Measurements from ENCODE around the gene ZNF609.

Gene ZNF609

DNA sequence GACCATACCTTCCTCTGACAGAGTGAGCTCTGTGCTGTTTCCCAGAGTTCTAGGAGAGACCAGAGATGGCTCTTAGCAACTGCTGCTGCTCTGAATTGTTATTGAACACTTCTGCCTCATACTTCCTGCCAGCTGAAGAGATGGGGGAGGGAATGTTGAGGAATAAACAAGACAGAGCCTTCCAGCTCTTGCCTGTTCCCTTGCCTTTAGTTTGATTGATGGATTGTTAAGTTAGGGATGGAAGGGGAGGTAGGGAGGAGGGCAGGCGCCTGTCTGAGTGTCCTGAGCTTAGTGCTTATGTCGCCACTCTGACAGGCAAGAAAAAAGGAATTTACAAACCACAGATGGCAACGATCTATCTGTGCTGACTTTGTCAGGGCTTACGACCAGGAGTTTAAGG is 42.8 kb downstream of the ZNF609 start:
- no peak for DNase-seq

DNA sequence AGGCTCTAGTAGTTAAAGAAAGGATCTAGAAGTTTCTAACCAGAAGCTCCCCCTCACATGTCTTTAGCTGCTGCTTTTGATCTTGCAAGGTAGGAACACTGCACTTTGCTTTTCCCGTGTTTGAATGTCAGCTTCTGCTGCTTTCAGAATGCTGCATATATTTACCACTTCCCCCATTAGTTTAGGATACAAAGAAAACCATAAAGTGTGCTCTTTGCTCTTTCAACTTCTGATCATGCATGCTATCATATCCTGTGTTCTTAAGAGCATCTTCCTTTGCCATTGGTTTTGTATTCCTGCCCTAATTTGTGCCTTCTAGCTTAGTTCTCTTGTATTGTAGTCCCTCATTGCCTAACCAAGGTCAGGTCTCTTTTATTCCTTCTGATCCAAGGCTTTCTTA is 43.3 kb downstream of the ZNF609 start:
- no peak for DNase-seq

DNA sequence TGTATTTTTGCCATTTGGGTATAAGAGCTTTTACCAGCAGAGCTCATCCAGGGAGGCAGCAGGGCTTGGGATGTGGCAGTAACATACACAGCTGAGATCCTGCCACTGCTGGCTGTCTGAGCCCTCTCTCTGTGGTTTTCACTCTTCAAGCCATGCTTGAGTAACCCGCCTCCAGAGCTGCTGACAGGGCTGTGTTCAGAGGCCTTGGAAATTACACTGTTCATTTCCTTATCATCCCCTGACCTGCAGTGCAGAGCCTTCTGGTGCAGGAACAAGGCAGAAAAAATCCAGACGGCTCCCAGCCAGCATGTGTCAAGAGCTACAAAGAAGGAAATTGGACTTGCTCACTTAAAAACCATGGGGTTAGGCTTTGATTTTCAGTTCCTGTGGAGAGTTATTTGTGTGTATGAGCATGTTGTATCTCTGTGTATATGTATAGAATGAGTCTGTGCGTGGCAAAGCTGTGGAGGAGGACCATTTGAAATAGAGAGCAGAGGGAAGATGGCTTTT is 47.0 kb downstream of the ZNF609 start:
- no peak for DNase-seq

- DNase-seq: no peak
Observed at GRCh38 chr15:64507845-64508244, 47.5 kb downstream of the ZNF609 start.

DNA sequence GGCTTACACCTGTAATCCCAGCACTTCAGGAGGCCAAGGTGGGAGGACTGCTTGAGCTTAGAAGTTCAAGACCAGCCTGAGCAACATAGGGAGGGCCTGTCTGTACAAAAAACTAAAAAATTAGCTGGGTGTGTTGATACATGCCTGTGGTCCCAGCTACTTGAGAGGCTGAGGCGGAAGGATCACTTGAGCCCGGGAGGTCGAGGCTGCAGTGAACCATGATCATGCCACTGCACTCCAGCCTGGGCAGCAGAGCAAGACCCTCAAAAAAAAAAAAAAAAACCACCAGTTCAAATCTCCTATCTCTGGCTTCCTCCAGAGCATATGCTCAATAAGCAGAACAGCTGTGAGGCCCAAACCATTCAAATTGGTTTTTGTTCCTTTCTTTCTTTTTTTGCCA is 53.4 kb downstream of the ZNF609 start:
- DNase-seq: no peak

DNA sequence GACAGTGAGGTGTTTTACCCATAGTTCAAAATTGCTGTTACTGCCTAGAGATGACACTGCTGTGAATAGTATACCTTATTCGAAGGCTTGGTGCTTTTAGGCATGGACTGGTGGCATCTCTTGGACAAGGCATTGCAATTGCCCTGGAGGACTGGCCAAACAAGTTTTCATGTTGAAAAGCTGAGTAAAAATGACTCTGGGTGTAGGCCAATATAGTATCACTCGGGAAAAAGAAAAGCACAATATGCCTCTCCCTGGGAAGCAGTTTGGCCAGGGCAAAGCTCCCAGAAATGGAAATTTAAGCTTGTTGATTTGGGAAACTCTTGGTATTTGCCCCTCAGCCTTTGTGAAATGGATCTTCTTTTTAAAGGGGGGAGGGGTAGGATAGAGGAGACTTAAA is 54.8 kb downstream of the ZNF609 start:
- no peak for DNase-seq

DNA sequence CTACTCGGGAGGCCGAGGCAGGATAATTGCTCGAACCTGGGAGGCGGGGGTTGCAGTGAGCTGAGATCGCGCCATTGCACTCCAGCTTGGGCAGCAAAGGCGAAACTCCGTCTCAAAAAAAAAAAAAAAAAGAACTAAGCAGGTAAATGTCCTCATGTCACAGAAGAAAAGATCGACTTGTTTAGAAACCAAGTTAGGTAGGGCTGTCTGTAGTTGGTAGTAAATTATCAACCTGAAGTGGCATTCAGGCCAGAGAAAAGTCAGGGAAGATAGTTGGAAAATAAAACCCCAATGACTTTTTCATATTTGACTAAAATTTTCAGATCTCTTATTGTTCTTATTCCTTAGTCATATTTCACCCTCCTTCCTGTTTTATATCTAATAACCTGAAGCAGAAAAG is 55.4 kb downstream of the ZNF609 start:
- no peak for DNase-seq

DNA sequence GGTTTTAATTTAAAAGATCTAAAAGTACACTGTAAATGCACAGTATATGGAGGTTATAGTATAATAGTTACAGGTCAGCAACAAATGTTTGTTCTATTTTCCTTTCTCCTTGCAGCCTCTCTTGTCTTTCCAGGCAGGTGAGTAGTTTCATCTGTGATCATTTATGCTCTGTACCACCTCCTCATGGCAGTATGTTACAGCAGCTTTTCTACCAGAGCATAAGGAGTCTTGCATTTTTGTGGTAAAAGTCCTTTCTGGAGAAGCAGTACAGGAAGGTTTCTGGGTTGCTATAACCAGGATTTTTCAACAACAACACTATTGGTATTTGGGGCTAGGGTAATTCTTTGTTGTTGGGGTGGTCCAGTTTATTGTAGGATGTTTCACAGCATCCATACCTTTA is 59.5 kb downstream of the ZNF609 start:
- DNase-seq: no peak

DNA sequence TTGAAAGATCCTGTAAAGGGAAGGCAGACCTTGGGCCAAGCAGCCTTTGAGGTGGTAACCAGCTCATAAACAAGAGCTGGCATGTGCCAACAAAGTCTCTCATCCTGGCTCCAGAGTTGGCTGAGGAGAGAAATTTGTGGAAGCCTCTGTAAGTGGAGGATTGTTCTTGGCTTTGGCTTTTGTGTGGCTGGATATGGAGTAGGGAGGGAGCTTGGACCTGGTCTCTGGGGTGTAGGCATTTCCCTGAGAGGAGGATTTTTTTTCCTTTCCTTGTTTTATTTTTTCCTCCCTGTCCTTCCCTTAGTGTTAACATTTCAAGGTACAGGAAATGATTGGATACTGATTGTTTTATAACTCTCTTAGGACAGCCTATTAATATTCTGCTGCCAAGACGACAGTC is 60.8 kb downstream of the ZNF609 start:
- DNase-seq: no peak

DNA sequence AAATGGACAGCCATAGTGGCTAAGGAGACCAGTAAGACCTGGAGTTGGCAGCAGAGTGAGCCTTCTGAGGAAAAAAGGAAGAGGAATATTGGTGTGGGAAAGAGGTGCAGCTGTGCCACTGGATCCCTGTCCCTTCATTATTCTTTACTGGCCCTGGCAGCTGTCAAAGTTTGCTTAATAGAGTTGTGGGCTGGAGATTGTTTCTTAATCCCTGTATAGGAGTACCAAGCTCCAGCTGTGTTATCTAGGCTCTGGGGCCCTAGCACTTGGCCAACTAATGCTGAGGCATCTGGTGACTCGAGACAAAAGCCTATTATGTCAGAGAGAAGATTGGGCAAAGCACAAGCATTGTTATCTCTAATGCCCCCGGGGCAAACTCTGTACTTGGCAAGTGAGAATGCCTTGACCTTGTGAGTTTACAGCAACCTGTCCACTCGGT is 61.4 kb downstream of the ZNF609 start:
- no peak for DNase-seq

- DNase-seq: no peak
Observed at GRCh38 chr15:64522226-64522823, 61.9 kb downstream of the ZNF609 start.

GRCh38 chr15:64523240-64523639 is 62.9 kb downstream of the ZNF609 start:
- DNase-seq: no peak

GRCh38 chr15:64524778-64525177 is 64.4 kb downstream of the ZNF609 start:
- DNase-seq: no peak

DNA sequence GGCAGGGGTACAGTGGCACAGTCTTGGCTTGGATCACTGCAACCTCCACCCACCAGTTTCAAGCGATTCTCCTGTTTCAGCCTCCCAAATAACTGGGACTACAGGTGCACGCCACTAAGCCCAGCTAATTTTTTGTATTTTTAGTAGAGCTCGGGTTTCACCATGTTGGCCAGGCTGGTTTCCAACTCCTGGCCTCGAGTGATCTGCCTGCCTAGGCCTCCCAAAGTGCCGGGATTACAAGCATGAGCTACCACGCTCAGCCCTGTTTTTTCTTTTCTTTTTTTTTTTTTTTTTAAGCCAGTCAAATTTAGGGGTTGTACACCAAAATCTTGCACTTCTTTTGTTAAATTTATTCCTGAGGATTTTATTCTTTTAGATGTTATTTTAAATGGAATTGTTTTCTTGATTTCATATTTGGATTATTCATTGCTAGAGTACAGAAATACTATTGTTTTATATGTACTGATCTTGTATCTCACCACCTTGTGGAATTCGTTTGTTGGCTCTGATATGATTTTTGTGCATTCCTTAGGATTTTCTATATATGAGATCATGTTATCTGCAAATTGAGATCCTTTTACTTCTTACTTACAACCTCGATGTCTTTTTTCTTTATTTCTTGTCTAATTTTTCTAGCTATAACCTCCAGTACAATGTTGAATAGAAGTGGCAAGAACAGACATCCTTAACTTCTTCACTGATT is 65.6 kb downstream of the ZNF609 start:
- DNase-seq: no peak

GRCh38 chr15:64527263-64527984 is 67.0 kb downstream of the ZNF609 start:
- DNase-seq: no peak

- DNase-seq: no peak
Observed at GRCh38 chr15:64528871-64529270, 68.5 kb downstream of the ZNF609 start.

GRCh38 chr15:64530472-64530871 is 70.1 kb downstream of the ZNF609 start:
- DNase-seq: no peak

DNA sequence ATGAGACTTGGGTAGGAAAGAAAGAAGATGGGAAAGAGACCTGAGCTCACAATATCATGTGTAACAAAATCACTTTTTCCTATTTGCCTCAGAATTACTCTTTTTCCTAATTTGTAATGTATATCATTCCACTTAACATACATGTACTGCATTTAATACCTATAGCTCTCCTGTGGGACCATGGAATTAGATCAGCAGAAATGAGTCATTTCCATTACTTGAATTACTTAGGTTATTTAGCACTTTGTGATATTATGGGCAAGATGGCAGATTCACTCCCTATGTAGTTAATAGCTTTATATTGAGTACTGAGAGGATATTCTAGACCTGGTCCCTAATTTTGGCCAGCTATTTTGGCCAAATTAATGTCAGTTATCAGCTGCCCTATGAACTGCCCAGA is 70.5 kb downstream of the ZNF609 start:
- DNase-seq: no peak

GRCh38 chr15:64532521-64533315 is 72.3 kb downstream of the ZNF609 start:
- DNase-seq: no peak

DNA sequence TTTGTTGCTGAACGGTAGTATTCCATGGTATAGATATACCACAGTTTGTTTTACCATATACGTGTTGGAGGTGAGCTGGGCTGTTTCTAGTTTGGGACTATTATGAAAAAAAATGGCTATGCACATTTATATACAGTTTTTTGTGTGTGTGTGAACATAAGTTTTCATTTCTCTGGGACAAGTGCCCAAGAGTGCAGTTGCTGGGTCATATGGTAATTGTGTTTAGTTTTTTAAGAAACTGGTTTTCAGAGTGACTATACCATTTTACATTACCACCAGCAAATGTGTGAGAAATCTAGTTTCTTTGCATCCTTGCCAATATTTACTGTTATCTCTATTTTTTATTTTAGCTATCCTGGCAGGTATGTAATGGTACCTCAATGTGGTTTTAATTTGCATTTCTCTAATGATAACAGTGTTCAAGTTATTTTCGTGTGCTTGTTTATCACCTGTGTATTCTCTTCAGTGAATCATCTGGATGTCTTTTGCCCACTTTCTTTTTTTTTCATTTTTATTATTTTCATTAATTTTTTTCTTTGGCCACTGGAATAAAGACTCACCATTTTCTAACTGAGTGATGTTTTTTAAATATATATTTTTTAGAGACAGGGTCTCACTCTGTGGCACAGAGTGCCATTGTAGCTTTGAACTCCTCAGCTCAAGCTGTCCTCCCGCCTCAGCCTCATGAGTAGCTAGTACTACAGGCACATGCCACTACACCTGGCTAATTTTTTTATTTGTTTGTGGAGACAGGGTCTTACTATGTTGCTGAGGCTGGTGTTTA is 75.3 kb downstream of the ZNF609 start:
- no peak for DNase-seq

GRCh38 chr15:64536244-64536836 is 76.0 kb downstream of the ZNF609 start:
- DNase-seq: no peak

- DNase-seq: no peak
Observed at GRCh38 chr15:64542091-64542490, 81.7 kb downstream of the ZNF609 start.
